H1 (cell line): ENCODE results near the gene SH2D4B. TPM values are rescaled to one million over a fixed set of nuclear protein-coding genes. Genes with fewer than 3 reads are reported as not detected.

Experiments used
- CBX8 ChIP-seq: fragments of 300-800, 300-1000 bp; sonication (generic); IDR thresholded peaks from 2 replicates; pipeline ENCODE4 v1.7.1; 2016; ENCODE audit warnings: low read depth, low read length, borderline replicate concordance
- EZH2 ChIP-seq: fragments of 200-600 bp; sonication (generic); IDR thresholded peaks from 2 replicates; pipeline ENCODE4 v1.7.1; 2012; ENCODE audit warnings: low read depth, mild to moderate bottlenecking, moderate library complexity, low read length, inconsistent platforms; ENCODE audit not compliant: severe bottlenecking
- HDAC6 ChIP-seq: IDR thresholded peaks from one replicate; pipeline ENCODE4 v1.7.1; 2012; ENCODE audit warnings: low read depth, mild to moderate bottlenecking, inconsistent platforms, low read length, moderate library complexity
- PHF8 ChIP-seq: fragments of 200-600 bp; sonication (generic); conservative IDR thresholded peaks from 2 replicates; pipeline ENCODE4 v1.7.1; 2012; ENCODE audit warnings: low read depth, mild to moderate bottlenecking, inconsistent platforms, low read length, moderate library complexity
- RAD21 ChIP-seq, 2 experiments: IDR thresholded peaks in 1 of 2; conservative IDR thresholded peaks in 1 of 2; 2 replicates each; pipeline ENCODE4 v1.6.1; 2011; ENCODE audit warnings: low read depth in 2 of 2, low read length in 2 of 2, improper control_type of control experiment in 1 of 2, inconsistent platforms in 1 of 2, mild to moderate bottlenecking in 1 of 2, moderate library complexity in 1 of 2
- RBBP5 ChIP-seq: IDR thresholded peaks from 2 replicates; pipeline ENCODE4 v1.7.1; 2012; ENCODE audit warnings: low read depth, mild to moderate bottlenecking, inconsistent platforms, low read length, moderate library complexity, borderline replicate concordance
- SIX5 ChIP-seq: IDR thresholded peaks from 2 replicates; pipeline ENCODE4 v1.6.1; 2011; ENCODE audit warnings: mild to moderate bottlenecking, low read depth, low read length
- SP4 ChIP-seq: IDR thresholded peaks from 2 replicates; pipeline ENCODE4 v1.6.1; 2012; ENCODE audit warnings: low read length, inconsistent platforms
- polyA plus RNA-seq, 7 experiments: library from polyadenylated mRNA; depleted of rRNA in 3 of 7; stranded (reverse) in 5 of 7; unstranded in 2 of 7; fragments of >200 nt in 5 of 7; fragments of 200-250 nt in 2 of 7; gene quantifications; 1 replicate in 5 of 7; 2 replicates in 1 of 7; 4 replicates in 1 of 7; pipeline versions ENCODE4 v1.2.1 to v1.2.3, GENCODE V29; 2011 to 2013; ENCODE audit warnings: missing spikeins in 2 of 7, mixed read lengths in 2 of 7
- total RNA-seq: library from RNA; stranded (reverse); fragmentation: NEBNext Ultra II Directional; extraction: Animal tissue kit (Norgen Biotek cat#: 25700); gene quantifications from 2 replicates; pipeline ENCODE4 v1.2.1, GENCODE V29; 2021
- TF ChIP-seq, protein P1 (sequence below): fragments of 300-600 bp; sonication (generic); IDR thresholded peaks from 2 replicates; pipeline ENCODE4 v1.7.1; 2012; ENCODE audit warnings: low read length, moderate library complexity, mild to moderate bottlenecking, inconsistent platforms; ENCODE audit not compliant: insufficient replicate concordance

Gene SH2D4B
- total and polyA plus RNA-seq, 2 of the 8 experiments (the other 6 are each of a cell fraction or from before 2014, with no cell fraction given): 0.06 to 0.13 TPM

DNA sequence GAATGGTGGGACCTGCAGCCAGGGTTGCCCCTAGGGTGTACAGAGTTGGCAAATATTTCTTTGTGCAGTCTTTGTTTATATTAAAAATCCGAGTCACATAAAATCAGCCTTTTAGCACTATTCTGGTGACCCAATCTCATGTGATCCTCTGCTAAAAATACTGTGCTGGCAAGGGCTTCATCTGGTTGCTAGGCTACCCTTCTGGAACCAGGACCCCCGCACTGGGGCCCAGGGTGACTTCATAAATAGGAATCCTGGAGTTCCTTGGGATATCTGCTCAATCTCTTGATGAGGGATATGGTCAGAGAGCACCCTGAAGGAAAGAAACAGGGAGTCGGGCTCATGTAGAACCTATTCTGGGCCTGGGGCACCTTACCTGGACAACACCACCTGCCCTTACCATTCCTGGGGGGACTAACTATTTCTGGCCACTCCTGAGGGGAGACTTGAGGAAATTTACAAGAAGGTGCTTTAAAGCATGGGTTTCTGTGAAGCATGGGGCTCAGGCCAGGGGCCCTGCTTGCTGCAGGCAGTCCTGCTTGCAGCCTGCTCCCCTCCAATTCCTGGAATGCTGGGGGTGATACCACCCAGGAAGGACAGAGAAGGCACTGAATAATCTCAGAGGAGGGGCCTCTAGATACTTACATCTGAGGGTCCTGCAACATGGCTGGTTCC, 44.7 kb downstream of the SH2D4B start (continued):
- no peak for TF ChIP-seq PHF8
- TF ChIP-seq RBBP5: no peak
- TF ChIP-seq SIX5: no peak
- TF ChIP-seq, protein P1, sequence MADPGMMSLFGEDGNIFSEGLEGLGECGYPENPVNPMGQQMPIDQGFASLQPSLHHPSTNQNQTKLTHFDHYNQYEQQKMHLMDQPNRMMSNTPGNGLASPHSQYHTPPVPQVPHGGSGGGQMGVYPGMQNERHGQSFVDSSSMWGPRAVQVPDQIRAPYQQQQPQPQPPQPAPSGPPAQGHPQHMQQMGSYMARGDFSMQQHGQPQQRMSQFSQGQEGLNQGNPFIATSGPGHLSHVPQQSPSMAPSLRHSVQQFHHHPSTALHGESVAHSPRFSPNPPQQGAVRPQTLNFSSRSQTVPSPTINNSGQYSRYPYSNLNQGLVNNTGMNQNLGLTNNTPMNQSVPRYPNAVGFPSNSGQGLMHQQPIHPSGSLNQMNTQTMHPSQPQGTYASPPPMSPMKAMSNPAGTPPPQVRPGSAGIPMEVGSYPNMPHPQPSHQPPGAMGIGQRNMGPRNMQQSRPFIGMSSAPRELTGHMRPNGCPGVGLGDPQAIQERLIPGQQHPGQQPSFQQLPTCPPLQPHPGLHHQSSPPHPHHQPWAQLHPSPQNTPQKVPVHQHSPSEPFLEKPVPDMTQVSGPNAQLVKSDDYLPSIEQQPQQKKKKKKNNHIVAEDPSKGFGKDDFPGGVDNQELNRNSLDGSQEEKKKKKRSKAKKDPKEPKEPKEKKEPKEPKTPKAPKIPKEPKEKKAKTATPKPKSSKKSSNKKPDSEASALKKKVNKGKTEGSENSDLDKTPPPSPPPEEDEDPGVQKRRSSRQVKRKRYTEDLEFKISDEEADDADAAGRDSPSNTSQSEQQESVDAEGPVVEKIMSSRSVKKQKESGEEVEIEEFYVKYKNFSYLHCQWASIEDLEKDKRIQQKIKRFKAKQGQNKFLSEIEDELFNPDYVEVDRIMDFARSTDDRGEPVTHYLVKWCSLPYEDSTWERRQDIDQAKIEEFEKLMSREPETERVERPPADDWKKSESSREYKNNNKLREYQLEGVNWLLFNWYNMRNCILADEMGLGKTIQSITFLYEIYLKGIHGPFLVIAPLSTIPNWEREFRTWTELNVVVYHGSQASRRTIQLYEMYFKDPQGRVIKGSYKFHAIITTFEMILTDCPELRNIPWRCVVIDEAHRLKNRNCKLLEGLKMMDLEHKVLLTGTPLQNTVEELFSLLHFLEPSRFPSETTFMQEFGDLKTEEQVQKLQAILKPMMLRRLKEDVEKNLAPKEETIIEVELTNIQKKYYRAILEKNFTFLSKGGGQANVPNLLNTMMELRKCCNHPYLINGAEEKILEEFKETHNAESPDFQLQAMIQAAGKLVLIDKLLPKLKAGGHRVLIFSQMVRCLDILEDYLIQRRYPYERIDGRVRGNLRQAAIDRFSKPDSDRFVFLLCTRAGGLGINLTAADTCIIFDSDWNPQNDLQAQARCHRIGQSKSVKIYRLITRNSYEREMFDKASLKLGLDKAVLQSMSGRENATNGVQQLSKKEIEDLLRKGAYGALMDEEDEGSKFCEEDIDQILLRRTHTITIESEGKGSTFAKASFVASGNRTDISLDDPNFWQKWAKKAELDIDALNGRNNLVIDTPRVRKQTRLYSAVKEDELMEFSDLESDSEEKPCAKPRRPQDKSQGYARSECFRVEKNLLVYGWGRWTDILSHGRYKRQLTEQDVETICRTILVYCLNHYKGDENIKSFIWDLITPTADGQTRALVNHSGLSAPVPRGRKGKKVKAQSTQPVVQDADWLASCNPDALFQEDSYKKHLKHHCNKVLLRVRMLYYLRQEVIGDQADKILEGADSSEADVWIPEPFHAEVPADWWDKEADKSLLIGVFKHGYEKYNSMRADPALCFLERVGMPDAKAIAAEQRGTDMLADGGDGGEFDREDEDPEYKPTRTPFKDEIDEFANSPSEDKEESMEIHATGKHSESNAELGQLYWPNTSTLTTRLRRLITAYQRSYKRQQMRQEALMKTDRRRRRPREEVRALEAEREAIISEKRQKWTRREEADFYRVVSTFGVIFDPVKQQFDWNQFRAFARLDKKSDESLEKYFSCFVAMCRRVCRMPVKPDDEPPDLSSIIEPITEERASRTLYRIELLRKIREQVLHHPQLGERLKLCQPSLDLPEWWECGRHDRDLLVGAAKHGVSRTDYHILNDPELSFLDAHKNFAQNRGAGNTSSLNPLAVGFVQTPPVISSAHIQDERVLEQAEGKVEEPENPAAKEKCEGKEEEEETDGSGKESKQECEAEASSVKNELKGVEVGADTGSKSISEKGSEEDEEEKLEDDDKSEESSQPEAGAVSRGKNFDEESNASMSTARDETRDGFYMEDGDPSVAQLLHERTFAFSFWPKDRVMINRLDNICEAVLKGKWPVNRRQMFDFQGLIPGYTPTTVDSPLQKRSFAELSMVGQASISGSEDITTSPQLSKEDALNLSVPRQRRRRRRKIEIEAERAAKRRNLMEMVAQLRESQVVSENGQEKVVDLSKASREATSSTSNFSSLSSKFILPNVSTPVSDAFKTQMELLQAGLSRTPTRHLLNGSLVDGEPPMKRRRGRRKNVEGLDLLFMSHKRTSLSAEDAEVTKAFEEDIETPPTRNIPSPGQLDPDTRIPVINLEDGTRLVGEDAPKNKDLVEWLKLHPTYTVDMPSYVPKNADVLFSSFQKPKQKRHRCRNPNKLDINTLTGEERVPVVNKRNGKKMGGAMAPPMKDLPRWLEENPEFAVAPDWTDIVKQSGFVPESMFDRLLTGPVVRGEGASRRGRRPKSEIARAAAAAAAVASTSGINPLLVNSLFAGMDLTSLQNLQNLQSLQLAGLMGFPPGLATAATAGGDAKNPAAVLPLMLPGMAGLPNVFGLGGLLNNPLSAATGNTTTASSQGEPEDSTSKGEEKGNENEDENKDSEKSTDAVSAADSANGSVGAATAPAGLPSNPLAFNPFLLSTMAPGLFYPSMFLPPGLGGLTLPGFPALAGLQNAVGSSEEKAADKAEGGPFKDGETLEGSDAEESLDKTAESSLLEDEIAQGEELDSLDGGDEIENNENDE: no peak
- TF ChIP-seq CBX8: no peak
- no peak for TF ChIP-seq HDAC6
- no peak for TF ChIP-seq SP4
- no peak for TF ChIP-seq RAD21 (IDR thresholded peaks at IDR 0.05 in 1 of 2, conservative IDR thresholded peaks at IDR 0.05 in 1 of 2; ENCODE audit: low read depth in 2 of 2, low read length in 2 of 2)
- no peak for TF ChIP-seq EZH2
